GM12892 (cell line): Measurements from ENCODE around the gene MRPL11. TPM values are rescaled to one million over a fixed set of nuclear protein-coding genes. Genes with fewer than 3 reads are reported as not detected.

Experiments used
- DNase-seq: peaks from one replicate; pipeline ENCODE4 v3.0.0; 2011; ENCODE audit not compliant: insufficient read length
- FAIRE-seq: peaks from 2 replicates; lab custom pipeline; 2011; peaks lifted over from hg19 to GRCh38; lab: Jason Lieb, UNC
- POLR2A ChIP-seq: IDR thresholded peaks from 2 replicates; pipeline ENCODE4 v1.6.1; 2011; ENCODE audit warnings: low read depth, low read length, control low read depth
- POLR2AphosphoS5 ChIP-seq: IDR thresholded peaks from 2 replicates; pipeline ENCODE4 v1.6.1; 2011; ENCODE audit warnings: low read depth, low read length, control low read depth
- TAF1 ChIP-seq: IDR thresholded peaks from 2 replicates; pipeline ENCODE4 v1.6.1; 2011; ENCODE audit warnings: low read depth, mild to moderate bottlenecking, control low read depth, low read length, borderline replicate concordance
- polyA plus RNA-seq: library from polyadenylated mRNA; unstranded; fragments of >200 nt; gene quantifications from one replicate; pipeline ENCODE4 v1.2.1, GENCODE V29; 2012; ENCODE audit warnings: missing spikeins, inconsistent platforms; ENCODE audit not compliant: missing spikeins

The MRPL11 gene
- 85.7 TPM for polyA plus RNA-seq

- TF ChIP-seq POLR2A (peak; percentile 70; the same call in 1 of the 2 replicates), POLR2AphosphoS5 (peak; percentile 69; the same call in 1 of the 2 replicates), TAF1 (peak; percentile 86; the same call in 1 of the 2 replicates)
- FAIRE-seq (peak; percentile 100), DNase-seq (peak; percentile 85)
Observed at GRCh38 chr11:66438504-66439466, at the start of gene MRPL11. Gene MRPL11, minus strand, starts transcription at chr11:66438848. Its CDS starts 94 bp downstream, at chr11:66438754.

GRCh38 chr11:66484806-66485380 is 46.2 kb upstream of the MRPL11 start:
- FAIRE-seq (no peak), DNase-seq (no peak)
- no peak for TF ChIP-seq POLR2A
- TF ChIP-seq TAF1: no peak
- TF ChIP-seq POLR2AphosphoS5: no peak

GRCh38 chr11:66480117-66480938 is 41.7 kb upstream of the MRPL11 start, which contains the start of gene DPP3:
Gene DPP3, plus strand, starts transcription at chr11:66480434. Its CDS starts 1,767 bp downstream, at chr11:66482201.
- FAIRE-seq (peak; percentile 99), DNase-seq (peak; percentile 100)
- TF ChIP-seq POLR2AphosphoS5 (peak; percentile 91), TAF1 (peak; percentile 26; the same call in 1 of the 2 replicates), POLR2A (peak; percentile 91)

- DNase-seq: no peak
- FAIRE-seq: no peak
- no peak for TF ChIP-seq POLR2AphosphoS5
- no peak for TF ChIP-seq TAF1
- TF ChIP-seq POLR2A: no peak
Observed at GRCh38 chr11:66479394-66480116, 40.9 kb upstream of the MRPL11 start.

GRCh38 chr11:66478729-66479393 is 40.2 kb upstream of the MRPL11 start:
- TF ChIP-seq POLR2AphosphoS5 (no peak), POLR2A (no peak), TAF1 (no peak)
- FAIRE-seq: no peak
- DNase-seq: peak; percentile 61

GRCh38 chr11:66477263-66478201 is 38.9 kb upstream of the MRPL11 start:
- TF ChIP-seq POLR2AphosphoS5 (no peak), TAF1 (no peak), POLR2A (no peak)
- FAIRE-seq (no peak), DNase-seq (no peak)

- FAIRE-seq: no peak
- DNase-seq: no peak
- TF ChIP-seq TAF1: no peak
- no peak for TF ChIP-seq POLR2A
- no peak for TF ChIP-seq POLR2AphosphoS5
Observed at GRCh38 chr11:66476841-66477251, 38.2 kb upstream of the MRPL11 start.

GRCh38 chr11:66476173-66476840 is 37.7 kb upstream of the MRPL11 start:
- DNase-seq: no peak
- FAIRE-seq: no peak
- TF ChIP-seq TAF1 (no peak), POLR2A (no peak), POLR2AphosphoS5 (no peak)
